Stimulated activated CD8-positive, alpha-beta memory T cell treated with anti-CD3 and anti-CD28 coated beads, Interleukin-12 subunit alpha, Interleukin-12 subunit beta, amount 100 ng/mL, for 24 hours (primary cell): Measurements from ENCODE around the gene ZNF155.
"Not testable (repeated sequence)": the region's sequence is repeated elsewhere in the genome, so short reads cannot be mapped to it uniquely, and the experiment has no call there.

Experiments used
- DNase-seq: peaks from one replicate; pipeline ENCODE4 v3.0.0-alpha.2; 2020; ENCODE audit errors: extremely low read depth

Gene ZNF155

GRCh38 chr19:43983912-43984686, at the start of gene ZNF155:
ZNF155 (plus strand) TSS chr19:43984188; CDS start chr19:43988544, 4,356 bp downstream.
- peak; percentile 39 for DNase-seq

DNA sequence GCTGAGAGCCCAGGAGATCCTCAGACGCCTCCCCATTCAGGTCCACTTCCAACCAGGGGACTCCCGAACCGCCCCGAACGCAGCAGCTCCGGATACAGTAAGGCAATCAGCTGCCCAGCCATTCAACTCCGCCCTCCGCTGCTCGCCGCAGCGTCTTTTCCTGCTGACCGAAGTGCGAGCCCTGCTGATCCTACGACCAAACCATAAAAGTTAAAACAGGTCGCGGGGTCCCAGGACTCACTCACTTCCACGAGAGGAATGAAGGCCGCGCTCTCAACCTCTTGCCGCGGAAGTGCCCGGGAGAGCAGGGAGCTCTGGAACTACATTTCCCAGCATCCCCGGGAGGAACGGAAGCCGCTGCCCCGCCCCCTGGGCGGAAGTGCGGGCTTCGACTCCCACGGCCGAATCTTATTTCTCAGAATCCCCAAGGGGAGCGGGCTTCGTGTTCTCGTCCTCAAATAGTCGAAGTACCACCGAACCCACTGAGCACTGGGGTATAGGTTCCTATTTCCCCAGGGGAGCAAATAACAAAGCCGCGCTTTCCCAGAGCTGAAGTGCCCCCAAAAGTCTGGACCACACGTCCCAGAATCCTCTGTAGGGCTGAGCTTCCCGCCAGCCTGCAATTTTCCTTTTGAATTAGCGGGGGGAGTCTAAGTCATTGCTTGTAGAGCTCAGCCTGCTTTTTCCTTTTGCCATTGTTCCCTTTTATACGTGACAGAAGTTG, 48.8 kb upstream of the ZNF155 start, which contains the start of gene ZNF45:
ZNF45 (minus strand) TSS at position 298 of the 724 bp plus-strand sequence. CDS start 13,097 bp downstream, outside the sequence.
- peak; percentile 72 for DNase-seq

GRCh38 chr19:43936188-43936587, 47.8 kb upstream of the ZNF155 start:
- DNase-seq: no peak

DNA sequence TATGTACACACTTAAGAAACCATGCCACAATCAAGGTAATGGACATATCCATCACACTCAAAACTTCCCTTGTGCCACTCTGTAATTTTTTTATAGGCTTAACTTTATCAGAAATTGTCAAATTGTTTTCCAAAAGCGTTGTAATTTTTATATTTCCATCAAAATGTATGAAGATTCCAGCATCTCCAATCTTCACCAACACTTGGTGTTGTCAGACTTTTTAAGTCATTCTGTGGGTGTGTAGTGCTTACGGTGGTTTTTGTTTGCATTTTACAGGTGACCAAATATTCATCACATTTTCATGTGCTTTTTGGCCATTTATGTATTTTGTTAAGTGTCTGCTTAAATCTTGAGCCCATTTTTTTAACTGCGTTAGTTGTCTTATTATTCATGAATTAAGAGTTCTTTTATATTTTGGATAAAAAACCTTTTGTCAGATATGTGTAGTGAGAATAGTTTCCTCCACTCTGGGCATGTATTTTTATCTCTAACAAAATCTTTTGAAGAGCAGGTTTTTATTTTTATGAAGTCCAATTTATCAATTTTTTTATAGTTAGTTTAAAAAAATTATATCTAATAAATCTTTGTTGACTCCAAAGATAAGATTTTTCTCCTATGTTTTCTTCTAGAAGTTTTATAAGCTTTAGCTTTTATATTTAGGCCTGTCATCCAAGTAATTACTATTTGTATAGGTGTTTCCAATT, 44.3 kb upstream of the ZNF155 start:
- no peak for DNase-seq

- DNase-seq: no peak
Observed at GRCh38 chr19:43940719-43941118, 43.3 kb upstream of the ZNF155 start.

- no peak for DNase-seq
Observed at GRCh38 chr19:43941209-43941608, 42.8 kb upstream of the ZNF155 start.

DNA sequence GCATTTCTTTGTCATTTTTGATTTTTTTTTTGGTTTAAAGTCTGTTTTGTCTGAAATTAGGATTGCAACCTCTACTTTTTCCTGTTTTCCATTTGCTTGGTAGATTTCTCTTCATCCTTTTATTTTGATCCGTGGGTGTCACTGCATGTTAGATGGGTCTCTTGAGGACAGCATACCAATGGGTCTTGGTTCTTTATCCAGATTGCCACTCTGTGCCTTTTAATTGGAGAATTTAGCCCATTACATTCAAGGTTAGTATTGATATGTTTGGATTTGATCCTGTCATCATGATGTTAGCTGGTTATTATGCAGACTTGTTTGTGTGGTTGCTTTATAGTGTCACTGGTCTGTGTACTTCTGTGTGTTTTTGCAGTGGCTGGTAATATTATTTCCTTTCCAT, 36.6 kb upstream of the ZNF155 start:
- not testable (repeated sequence) for DNase-seq

DNA sequence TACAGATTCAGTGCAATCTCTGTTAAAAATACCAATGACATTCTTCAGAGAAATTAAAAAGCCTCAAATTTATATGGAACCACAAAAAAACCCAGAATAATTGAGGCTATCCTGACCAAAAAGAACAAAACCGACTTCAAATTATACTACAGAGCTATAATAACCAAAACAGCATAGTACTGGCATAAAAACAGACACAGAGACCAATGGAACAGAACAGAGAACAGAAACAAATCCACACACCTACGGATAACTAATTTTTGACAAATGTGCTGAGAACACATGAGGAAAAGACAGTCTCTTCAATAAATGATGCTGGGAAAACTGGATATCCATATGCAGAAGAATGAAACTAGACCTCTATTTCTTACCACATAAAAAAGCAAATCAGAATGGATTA, 34.2 kb upstream of the ZNF155 start:
- not testable (repeated sequence) for DNase-seq

GRCh38 chr19:43950834-43951645, 32.9 kb upstream of the ZNF155 start, which contains the start of gene ZNF221:
ZNF221 (plus strand) TSS chr19:43951228; CDS start chr19:43962727, 11,499 bp downstream.
- peak; percentile 25 for DNase-seq

DNA sequence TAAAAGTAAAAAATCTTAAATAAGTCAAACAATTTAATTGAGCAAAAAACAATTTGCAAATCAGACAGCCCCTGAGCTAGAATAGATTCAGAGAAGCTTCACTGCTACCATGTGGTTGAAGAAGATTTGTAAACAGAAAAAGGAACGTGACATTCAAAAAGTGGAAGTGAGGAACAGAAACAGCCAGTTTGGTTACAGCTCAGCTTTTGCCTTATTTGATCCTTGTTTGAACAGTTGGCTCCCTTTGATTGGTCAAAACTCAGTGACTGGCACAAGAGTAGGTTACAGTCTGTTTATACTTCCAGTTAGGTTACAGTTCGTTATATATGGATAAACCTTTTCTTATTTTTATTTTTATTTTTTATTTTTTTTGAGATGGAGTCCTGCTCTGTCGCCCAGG, 27.2 kb upstream of the ZNF155 start:
- no peak for DNase-seq

- no peak for DNase-seq
Observed at GRCh38 chr19:43957891-43958290, 26.1 kb upstream of the ZNF155 start.

- no peak for DNase-seq
Observed at GRCh38 chr19:43960411-43960810, 23.6 kb upstream of the ZNF155 start.

- DNase-seq: no peak
Observed at GRCh38 chr19:43966079-43966694, 17.8 kb upstream of the ZNF155 start.

- no peak for DNase-seq
Observed at GRCh38 chr19:43976732-43977131, 7.3 kb upstream of the ZNF155 start.

- no peak for DNase-seq
Observed at GRCh38 chr19:43983544-43983911, 460 bp upstream of the ZNF155 start.

- DNase-seq: no peak
Observed at GRCh38 chr19:43984687-43985000, 656 bp downstream of the ZNF155 start.

GRCh38 chr19:43997631-43998290, 13.8 kb downstream of the ZNF155 start:
- DNase-seq: no peak

GRCh38 chr19:44002212-44002565, 18.2 kb downstream of the ZNF155 start:
- no peak for DNase-seq

DNA sequence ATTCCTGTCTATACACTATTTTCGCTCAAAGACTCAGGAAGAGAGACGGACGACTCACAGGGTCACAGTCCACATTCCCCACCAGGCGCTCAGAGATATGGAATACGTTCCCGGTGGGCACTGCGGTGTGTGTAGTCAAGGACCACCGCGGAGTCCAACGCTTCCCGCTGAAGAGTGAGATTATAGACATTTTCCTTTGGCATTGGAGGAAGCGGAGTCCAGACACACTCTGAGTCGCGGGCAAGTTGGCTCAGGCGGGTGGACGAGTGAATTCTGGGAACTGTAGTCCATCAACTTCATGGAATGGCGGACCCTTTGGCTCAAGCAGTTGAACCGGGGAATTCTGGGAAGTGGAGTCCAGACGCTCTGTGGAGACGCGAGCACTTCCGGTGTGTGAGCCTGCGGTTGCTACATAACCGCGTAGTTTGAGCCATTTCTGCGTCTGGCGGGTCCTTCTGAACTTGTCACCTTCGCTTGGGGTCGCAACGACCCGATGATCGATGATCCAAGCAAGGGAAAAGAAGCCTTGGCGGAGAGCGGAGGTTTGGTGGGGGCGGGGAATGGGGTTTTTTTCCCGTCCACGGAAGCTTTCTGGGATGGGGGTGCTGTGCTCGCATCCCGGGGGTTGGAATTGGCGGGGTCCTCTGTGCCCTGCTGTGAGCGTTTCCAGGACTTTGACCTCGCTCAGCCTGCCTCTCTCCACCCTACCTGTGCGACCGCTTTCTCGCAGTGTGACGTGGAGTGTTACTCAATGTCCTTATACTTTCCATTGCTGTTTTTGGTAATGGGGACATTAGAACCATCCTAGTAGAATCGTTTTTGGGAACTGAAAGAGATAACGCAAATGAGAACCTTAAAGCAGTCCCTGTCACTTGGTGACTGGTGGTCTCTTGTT, 18.8 kb downstream of the ZNF155 start, which contains the start of gene ZNF230:
ZNF230 (plus strand) TSS at position 392 of the 895 bp plus-strand sequence. CDS start 4,122 bp downstream, outside the sequence.
- peak; percentile 52 for DNase-seq
